ENCODE data around the gene FAM111A.

The FAM111A gene

DNA sequence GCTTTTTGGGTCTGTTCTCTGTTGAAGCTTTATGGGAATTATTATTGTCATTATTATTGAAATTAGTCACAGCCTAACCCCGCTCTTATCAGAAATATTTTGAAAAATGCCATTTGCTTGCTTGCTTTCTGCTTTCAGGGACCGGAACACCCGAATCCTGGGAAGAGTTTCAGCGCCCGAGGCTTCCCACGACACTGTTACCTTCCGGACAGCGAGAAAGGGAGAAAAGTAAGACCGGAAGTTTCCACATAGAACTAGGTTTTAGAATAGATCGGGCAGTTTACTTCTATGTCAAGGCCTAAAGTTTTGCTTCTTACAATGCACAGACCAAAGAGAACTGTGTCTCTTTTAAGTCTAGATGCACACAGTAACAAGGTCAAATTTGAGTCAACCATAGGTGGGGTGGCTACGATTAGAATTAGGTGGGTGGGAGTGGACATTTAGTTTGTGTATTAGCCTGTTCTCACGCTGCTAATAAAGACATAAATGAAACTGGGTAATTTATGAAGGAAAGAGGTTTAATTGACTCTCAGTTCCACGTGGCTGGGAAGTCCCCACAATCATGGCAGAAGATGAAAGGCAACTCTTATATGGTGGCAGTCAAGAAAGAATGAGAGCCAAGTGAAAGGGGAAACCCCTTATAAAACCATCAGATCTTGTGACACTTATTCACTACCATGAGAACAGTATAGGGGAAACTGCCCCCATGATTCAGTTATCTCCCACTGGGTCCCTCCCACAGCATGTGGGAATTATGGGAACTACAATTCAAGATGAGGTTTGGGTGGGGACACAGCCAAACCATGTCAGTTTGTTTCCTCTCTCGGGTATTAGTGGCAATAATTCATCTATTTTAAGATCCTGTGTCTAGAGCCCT lies 57.1 kb downstream of the FAM111A start:
- TF ChIP-seq, protein P1, sequence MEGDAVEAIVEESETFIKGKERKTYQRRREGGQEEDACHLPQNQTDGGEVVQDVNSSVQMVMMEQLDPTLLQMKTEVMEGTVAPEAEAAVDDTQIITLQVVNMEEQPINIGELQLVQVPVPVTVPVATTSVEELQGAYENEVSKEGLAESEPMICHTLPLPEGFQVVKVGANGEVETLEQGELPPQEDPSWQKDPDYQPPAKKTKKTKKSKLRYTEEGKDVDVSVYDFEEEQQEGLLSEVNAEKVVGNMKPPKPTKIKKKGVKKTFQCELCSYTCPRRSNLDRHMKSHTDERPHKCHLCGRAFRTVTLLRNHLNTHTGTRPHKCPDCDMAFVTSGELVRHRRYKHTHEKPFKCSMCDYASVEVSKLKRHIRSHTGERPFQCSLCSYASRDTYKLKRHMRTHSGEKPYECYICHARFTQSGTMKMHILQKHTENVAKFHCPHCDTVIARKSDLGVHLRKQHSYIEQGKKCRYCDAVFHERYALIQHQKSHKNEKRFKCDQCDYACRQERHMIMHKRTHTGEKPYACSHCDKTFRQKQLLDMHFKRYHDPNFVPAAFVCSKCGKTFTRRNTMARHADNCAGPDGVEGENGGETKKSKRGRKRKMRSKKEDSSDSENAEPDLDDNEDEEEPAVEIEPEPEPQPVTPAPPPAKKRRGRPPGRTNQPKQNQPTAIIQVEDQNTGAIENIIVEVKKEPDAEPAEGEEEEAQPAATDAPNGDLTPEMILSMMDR (IDR thresholded peaks at IDR 0.05; ENCODE audit: extremely low read depth, insufficient read depth, missing control alignments), result no peak
- DNase-seq (ENCODE audit: low spot score), result peak; percentile 50
- in situ Hi-C loops (cut with MboI; ENCODE audit: low pct_unique_long_range_greater_than_20kb, low sequenced_read_pairs, unreplicated experiment), result no loop called here

DNA sequence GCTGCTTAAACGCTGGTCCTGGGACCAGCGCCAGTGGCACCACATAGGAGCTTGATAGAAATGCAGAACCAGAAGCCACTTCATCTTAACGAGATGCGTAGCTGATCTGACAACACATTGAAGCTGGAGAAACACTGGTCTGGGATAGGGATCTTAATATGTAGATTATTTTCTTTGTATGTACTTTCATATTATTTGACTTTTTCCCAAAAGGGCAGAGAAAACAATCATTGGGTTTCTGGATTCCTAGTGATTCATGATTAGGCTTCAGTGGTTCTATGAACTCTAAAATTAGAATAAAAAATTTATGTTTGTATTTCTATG lies 57.7 kb downstream of the FAM111A start:
- in situ Hi-C loops (cut with MboI; ENCODE audit: low pct_unique_long_range_greater_than_20kb, low sequenced_read_pairs, unreplicated experiment), result no loop called here
- TF ChIP-seq, protein P1 (IDR thresholded peaks at IDR 0.05; ENCODE audit: extremely low read depth, insufficient read depth, missing control alignments), result no peak
- no peak for DNase-seq (ENCODE audit: low spot score)

DNA sequence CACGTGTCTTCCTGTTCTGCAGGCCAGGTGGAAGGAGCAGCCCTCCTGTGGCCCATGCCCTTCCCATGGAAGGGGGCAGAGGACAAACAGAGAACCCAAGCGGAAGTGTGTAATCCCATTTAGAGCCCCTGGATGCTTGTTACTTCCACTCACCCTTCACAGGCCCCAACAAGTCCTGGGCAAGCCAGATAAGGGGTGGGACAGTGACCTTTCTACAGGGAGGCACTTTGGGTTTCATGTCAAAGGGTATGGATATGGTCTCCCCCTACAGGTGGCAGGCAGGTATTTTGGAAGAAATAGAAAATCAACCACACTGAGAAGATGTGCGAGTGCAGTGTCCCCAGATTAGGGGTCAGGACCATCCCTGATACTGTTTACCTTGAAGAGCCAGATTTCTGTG lies 58.7 kb downstream of the FAM111A start:
- in situ Hi-C loops (cut with MboI; ENCODE audit: low pct_unique_long_range_greater_than_20kb, low sequenced_read_pairs, unreplicated experiment), result no loop called here
- no peak for DNase-seq (ENCODE audit: low spot score)

More for the DNA sequence above, 58.7 kb downstream of the FAM111A start:
- TF ChIP-seq, protein P1 (IDR thresholded peaks at IDR 0.05; ENCODE audit: extremely low read depth, insufficient read depth, missing control alignments), result peak; percentile 47
